GF-D8 (cell line): ENCODE data around the gene ZMYND11.
"Not testable (repeated sequence)": the region's sequence is repeated elsewhere in the genome, so short reads cannot be mapped to it uniquely, and the experiment has no call there.

Experiments
- DNase-seq: peaks from one replicate; lab custom pipeline; 2025; lab: John Stamatoyannopoulos, UW

ZMYND11 gene

GRCh38 chr10:282294-283139, 147.3 kb downstream of the ZMYND11 start:
- peak; percentile 58 for DNase-seq

GRCh38 chr10:283140-283479, 147.9 kb downstream of the ZMYND11 start:
- no peak for DNase-seq

GRCh38 chr10:283916-284356, 148.7 kb downstream of the ZMYND11 start:
- DNase-seq = no peak

GRCh38 chr10:285216-285615, 150.0 kb downstream of the ZMYND11 start:
- DNase-seq = no peak

- no peak for DNase-seq
Measured at GRCh38 chr10:287026-287709, 151.9 kb downstream of the ZMYND11 start.

GRCh38 chr10:287814-288213, 152.6 kb downstream of the ZMYND11 start:
- DNase-seq = no peak

- no peak for DNase-seq
Measured at GRCh38 chr10:288316-289200, 153.3 kb downstream of the ZMYND11 start.

GRCh38 chr10:289581-289980, 154.3 kb downstream of the ZMYND11 start:
- DNase-seq = no peak

GRCh38 chr10:290026-290725, 154.9 kb downstream of the ZMYND11 start:
- no peak for DNase-seq

GRCh38 chr10:293636-294035, 158.4 kb downstream of the ZMYND11 start:
- no peak for DNase-seq

- no peak for DNase-seq
Measured at GRCh38 chr10:297567-297966, 162.3 kb downstream of the ZMYND11 start.

GRCh38 chr10:298033-298432, 162.8 kb downstream of the ZMYND11 start:
- no peak for DNase-seq

GRCh38 chr10:299512-299911, 164.3 kb downstream of the ZMYND11 start:
- no peak for DNase-seq

- DNase-seq = no peak
Measured at GRCh38 chr10:299969-300368, 164.7 kb downstream of the ZMYND11 start.

- not testable (repeated sequence) for DNase-seq
Measured at GRCh38 chr10:300580-300979, 165.3 kb downstream of the ZMYND11 start.

- DNase-seq = no peak
Measured at GRCh38 chr10:301536-301935, 166.3 kb downstream of the ZMYND11 start.
